Endothelial cell (in vitro differentiated cells): ENCODE results near the gene PROM2. TPM values are rescaled to one million over a fixed set of nuclear protein-coding genes. Genes with fewer than 3 reads are reported as not detected.
A peak's percentile ranks its signal among the peaks of the same experiment; 100 is the strongest.

Experiments
- DNase-seq: peaks from one replicate; pipeline ENCODE4 v3.0.0; 2021; ENCODE audit warnings: low spot score
- H3K27ac Mint-ChIP-seq: one replicate; pipeline ENCODE4 v1.8.0; 2021; ENCODE audit warnings: mixed read lengths, inconsistent platforms; ENCODE audit not compliant: unreplicated experiment
- H3K27me3 Mint-ChIP-seq: one replicate; pipeline ENCODE4 v1.8.0; 2021; ENCODE audit warnings: mild to moderate bottlenecking, moderate library complexity, mixed read lengths, inconsistent platforms; ENCODE audit not compliant: unreplicated experiment
- H3K36me3 Mint-ChIP-seq: one replicate; pipeline ENCODE4 v1.8.0; 2021; ENCODE audit warnings: mild to moderate bottlenecking, low read depth, mixed read lengths, inconsistent platforms; ENCODE audit not compliant: unreplicated experiment
- H3K4me1 Mint-ChIP-seq: one replicate; pipeline ENCODE4 v1.8.0; 2021; ENCODE audit warnings: mild to moderate bottlenecking, mixed read lengths, inconsistent platforms; ENCODE audit not compliant: unreplicated experiment
- H3K4me3 Mint-ChIP-seq: one replicate; pipeline ENCODE4 v1.8.0; 2021; ENCODE audit warnings: mild to moderate bottlenecking, mixed read lengths, inconsistent platforms; ENCODE audit not compliant: unreplicated experiment
- H3K9me3 Mint-ChIP-seq: one replicate; pipeline ENCODE4 v1.8.0; 2021; ENCODE audit warnings: mixed read lengths, inconsistent platforms; ENCODE audit not compliant: unreplicated experiment
- CTCF ChIP-seq: fragments of 200-600 bp; sonication (generic); IDR thresholded peaks from one replicate; pipeline ENCODE4 v1.5.0; 2021; ENCODE audit warnings: antibody characterized with exemption; ENCODE audit not compliant: unreplicated experiment
- total RNA-seq: library from RNA; stranded (reverse); fragmentation: NEBNext Ultra II Directional; extraction: Animal tissue kit (Norgen Biotek cat#: 25700); gene quantifications from one replicate; pipeline ENCODE4 v1.2.1, GENCODE V29; 2021; ENCODE audit not compliant: unreplicated experiment

PROM2 gene
- total RNA-seq, 1 donor from 2014 or later, result 0.62 TPM

DNA sequence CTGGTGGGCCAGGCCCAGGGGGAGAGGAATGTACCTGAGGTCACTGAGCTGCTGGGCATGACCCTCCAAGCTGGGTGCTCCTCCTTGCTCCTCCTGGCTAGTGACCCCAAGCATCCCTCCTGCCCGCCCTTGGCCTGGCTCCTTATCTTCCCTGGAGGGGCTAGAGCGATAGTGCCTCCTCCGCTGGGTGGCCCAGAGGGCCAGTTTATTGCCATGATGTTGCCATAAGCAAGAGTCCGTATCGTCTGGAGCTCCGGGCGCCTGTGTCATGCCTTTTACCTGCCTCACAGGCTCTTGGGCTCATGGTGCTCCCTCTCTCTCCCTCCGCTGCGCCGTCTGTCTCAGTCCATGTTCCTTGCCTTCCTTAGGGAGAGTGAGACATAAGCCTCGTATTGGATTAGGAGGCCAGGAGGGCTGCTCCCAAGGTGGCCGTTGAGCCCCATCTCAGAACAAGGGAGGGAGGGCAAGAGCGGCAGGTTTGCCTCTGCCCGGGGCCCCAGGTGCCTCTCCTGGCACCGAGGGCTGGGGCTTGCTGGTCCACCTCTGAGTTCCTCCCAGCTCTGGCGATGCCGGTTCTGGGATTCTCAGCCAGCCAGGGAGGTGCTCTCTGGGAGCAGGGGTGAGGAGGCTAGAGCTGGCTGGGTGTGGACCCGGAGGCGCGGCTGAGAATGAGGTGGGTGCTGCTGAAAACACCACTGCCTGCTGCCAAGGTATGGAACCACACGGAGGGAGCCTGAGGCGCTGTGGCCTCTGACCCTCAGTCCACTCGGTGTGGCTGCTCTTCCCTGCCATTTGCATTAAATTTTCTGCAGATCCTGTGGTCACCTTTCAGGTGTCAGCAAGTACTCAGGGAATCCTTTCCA is 45.5 kb downstream of the PROM2 start:
- no peaks in the 10 kb centered on the region for H3K4me1 Mint-ChIP-seq

DNA sequence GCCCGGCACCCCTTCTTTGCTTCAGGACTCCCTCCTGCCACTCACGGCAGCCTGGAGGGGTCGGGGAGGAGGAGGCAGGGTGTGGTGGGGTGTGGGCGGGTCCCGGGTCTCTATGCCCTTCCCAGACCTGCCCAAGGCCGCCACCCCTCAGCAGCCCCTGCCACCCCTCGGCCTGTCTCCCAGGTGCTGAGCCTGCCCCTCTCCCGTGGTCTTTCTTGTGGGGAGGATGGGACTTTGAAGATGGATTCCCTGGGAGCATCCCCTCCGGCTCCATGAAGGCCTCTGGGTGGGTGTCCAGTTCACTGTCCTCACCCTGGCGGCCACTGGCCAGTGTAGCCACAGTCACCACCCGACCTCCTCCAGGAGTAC is 46.1 kb downstream of the PROM2 start:
- no peak overlapping the region for H3K4me3 Mint-ChIP-seq

More for the DNA sequence above, 45.5 kb downstream of the PROM2 start:
- H3K4me3 Mint-ChIP-seq, result no peak overlapping the region
- no peak overlapping the region for H3K27ac Mint-ChIP-seq
- H3K36me3 Mint-ChIP-seq, result no peaks in the 10 kb centered on the region
- no peaks in the 10 kb centered on the region for H3K9me3 Mint-ChIP-seq
- peaks cover 19% of the 10 kb centered on the region for H3K27me3 Mint-ChIP-seq
- TF ChIP-seq CTCF, result no peak
- DNase-seq, result no peak

DNA sequence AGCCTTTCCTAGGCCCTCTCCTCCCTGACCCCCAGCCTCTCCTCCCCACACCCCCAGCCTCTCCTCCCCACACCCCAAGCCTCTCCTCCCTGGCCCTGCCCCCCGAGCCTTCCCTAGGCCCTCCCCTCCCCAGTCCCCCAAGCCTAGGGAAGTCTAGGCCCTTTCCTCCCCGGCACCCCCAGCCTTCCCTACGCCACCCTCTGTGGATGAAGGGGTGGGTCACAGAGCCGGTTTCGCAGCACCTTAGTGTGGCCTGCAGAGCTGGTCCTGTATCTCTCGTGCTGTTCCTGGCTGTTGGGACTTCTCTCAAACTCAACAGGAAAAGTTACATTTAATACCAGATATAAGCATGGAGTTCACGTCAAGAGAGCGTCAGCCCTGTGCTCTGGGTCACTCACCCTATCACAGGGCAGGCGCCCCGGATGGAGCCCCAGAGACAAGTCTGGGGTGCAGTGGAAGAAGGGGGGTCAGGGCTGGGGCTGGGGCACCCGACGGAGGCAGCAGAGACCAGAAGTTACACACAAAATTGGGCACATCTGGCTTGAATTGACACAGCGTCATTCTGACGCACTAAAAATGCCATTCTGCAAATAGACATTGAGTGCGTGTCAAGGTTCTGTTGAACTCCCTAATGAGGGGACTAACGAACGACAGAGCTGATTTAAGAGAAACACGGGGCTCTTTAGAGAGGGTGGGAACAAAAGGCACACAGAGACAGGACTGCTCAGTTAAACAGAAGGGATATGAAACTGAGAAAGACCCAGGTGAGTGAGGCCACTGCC is 46.9 kb downstream of the PROM2 start:
- Mint-ChIP-seq H3K4me1 (no peaks in the 10 kb centered on the region), H3K4me3 (no peak overlapping the region), H3K9me3 (no peaks in the 10 kb centered on the region), H3K36me3 (no peaks in the 10 kb centered on the region), H3K27me3 (peaks cover 24% of the 10 kb centered on the region), H3K27ac (peak overlapping the region; percentile 31)
- DNase-seq, result no peak
- no peak for TF ChIP-seq CTCF

More for the DNA sequence above, 46.1 kb downstream of the PROM2 start:
- TF ChIP-seq CTCF, result no peak
- Mint-ChIP-seq H3K27ac (no peak overlapping the region), H3K36me3 (no peaks in the 10 kb centered on the region), H3K9me3 (no peaks in the 10 kb centered on the region), H3K4me1 (no peaks in the 10 kb centered on the region), H3K27me3 (peaks cover 20% of the 10 kb centered on the region)
- DNase-seq, result no peak

- Mint-ChIP-seq H3K36me3 (no peaks in the 10 kb centered on the region), H3K27me3 (peaks cover 15% of the 10 kb centered on the region), H3K9me3 (no peaks in the 10 kb centered on the region), H3K4me1 (no peaks in the 10 kb centered on the region), H3K4me3 (no peak overlapping the region), H3K27ac (no peak overlapping the region)
- peak; percentile 65 for TF ChIP-seq CTCF
- DNase-seq, result peak; percentile 45
Measured at GRCh38 chr2:95323347-95324155, 49.3 kb downstream of the PROM2 start.
